Vagina (tissue), 2 donors: ENCODE data around the gene RFX1. TPM values are rescaled to one million over a fixed set of nuclear protein-coding genes. Genes with fewer than 3 reads are reported as not detected.

Source experiments
- DNase-seq, 2 donors: peaks; one replicate each; pipeline ENCODE4 v3.0.0-alpha.2; 2017; ENCODE audit errors: extremely low spot score in 2 of 2
- H3K27ac ChIP-seq: fragments of 200-600 bp; sonication (generic); one replicate; pipeline ENCODE4 v1.5.1; 2019
- H3K27me3 ChIP-seq: fragments of 200-600 bp; sonication (generic); one replicate; pipeline ENCODE4 v1.5.1; 2019
- H3K36me3 ChIP-seq, 2 donors: fragments of 200-600 bp; sonication (generic); one replicate each; pipeline ENCODE4 v1.5.1; 2017 to 2019
- H3K4me1 ChIP-seq: fragments of 200-600 bp; sonication (generic); one replicate; pipeline ENCODE4 v1.5.1; 2019
- H3K4me3 ChIP-seq, 2 donors: fragments of 200-600 bp; sonication (generic); 1 replicate in 1 of 2; 2 replicates in 1 of 2; pipeline ENCODE4 v1.5.1; 2016 to 2019
- H3K9me3 ChIP-seq: fragments of 200-600 bp; sonication (generic); one replicate; pipeline ENCODE4 v1.5.1; 2019
- POLR2A ChIP-seq, 2 donors: fragments of 450-650 bp; IDR thresholded peaks; one replicate each; pipeline ENCODE4 v1.6.1; 2017; ENCODE audit warnings: antibody characterized with exemption in 2 of 2, mild to moderate bottlenecking in 2 of 2, moderate library complexity in 2 of 2
- POLR2AphosphoS5 ChIP-seq, 2 donors: sonication (generic); formaldehyde crosslinking; IDR thresholded peaks; one replicate each; pipeline ENCODE4 v1.9.0; 2017; ENCODE audit warnings: antibody characterized with exemption in 2 of 2, mild to moderate bottlenecking in 2 of 2, low read depth in 1 of 2; ENCODE audit not compliant: insufficient read depth in 1 of 2
- intact Hi-C: fragments of 100-400 bp; cut with DNase I; formaldehyde crosslinking; loops from one replicate; pipeline ENCODE4 v1.15.1; 2023
- total RNA-seq: library from RNA; depleted of rRNA; stranded (reverse); fragments of >200 nt; gene quantifications from one replicate; pipeline ENCODE4 v1.2.3, GENCODE V29; 2016
- TF ChIP-seq, protein P1 (sequence below), 3 experiments: fragments of 450-650 bp in 2 of 3; fragments of 200-600 bp in 1 of 3; sonication (generic) in 1 of 3; IDR thresholded peaks; one replicate each; pipeline ENCODE4 v1.5.1; 2017 to 2019; ENCODE audit warnings: antibody characterized with exemption in 3 of 3, mild to moderate bottlenecking in 2 of 3, moderate library complexity in 2 of 3

Gene RFX1
- 9.6 TPM for total RNA-seq

DNA sequence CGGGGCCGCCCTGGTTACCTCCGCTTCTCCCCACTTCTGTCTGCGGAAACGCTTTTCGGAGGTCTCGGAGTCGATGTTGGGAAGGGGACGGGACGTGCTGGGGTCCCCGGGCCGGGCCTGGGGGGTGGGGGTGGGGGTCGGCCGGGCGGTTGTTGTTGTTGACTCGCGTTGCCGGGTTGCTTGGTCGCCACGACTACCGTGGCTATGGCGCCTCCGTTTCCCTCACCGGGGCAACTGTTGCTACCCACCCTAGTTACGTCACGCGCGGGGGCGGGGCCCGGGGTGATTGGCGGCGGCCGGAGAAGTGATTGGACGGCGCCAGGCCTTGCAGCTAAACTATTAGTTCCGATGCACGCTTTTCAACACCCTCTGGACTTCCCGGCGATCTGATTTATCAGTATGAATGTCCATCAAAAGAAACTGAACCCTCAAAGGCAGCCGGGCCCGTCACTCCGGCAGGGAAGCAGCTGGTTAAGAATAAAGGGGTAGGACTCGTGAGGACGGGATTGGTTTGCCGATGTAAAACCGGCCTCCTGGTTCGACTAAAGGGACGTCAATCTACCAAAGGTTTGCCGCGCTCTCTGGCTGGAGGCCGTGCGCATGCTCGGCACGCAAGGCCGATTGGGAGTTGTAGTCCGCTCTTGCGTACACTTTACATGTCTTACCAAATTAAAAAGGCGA lies at the start of gene RFX1:
Gene RFX1 (minus strand): TSS at position 236 of the 681 bp plus-strand sequence. CDS start 12,477 bp downstream, outside the sequence.
- H3K36me3 ChIP-seq = no peaks in the 10 kb centered on the region

GRCh38 chr19:14055396-14055795 lies 49.3 kb upstream of the RFX1 start:
- Histone ChIP-seq H3K4me3 (no peak overlapping the region), H3K4me1 (peaks cover 12% of the 10 kb centered on the region), H3K27ac (no peak overlapping the region), H3K9me3 (no peaks in the 10 kb centered on the region), H3K36me3 (no peaks in the 10 kb centered on the region), H3K27me3 (no peaks in the 10 kb centered on the region)
- intact Hi-C loops = no loop called here
- no peak for DNase-seq
- TF ChIP-seq POLR2AphosphoS5 (IDR thresholded peaks at IDR 0.05; ENCODE audit: insufficient read depth in 1 of 2, low read depth in 1 of 2) (no peak), POLR2A (IDR thresholded peaks at IDR 0.05) (no peak)
- TF ChIP-seq, protein P1, sequence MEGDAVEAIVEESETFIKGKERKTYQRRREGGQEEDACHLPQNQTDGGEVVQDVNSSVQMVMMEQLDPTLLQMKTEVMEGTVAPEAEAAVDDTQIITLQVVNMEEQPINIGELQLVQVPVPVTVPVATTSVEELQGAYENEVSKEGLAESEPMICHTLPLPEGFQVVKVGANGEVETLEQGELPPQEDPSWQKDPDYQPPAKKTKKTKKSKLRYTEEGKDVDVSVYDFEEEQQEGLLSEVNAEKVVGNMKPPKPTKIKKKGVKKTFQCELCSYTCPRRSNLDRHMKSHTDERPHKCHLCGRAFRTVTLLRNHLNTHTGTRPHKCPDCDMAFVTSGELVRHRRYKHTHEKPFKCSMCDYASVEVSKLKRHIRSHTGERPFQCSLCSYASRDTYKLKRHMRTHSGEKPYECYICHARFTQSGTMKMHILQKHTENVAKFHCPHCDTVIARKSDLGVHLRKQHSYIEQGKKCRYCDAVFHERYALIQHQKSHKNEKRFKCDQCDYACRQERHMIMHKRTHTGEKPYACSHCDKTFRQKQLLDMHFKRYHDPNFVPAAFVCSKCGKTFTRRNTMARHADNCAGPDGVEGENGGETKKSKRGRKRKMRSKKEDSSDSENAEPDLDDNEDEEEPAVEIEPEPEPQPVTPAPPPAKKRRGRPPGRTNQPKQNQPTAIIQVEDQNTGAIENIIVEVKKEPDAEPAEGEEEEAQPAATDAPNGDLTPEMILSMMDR (IDR thresholded peaks at IDR 0.05) = no peak

More for the DNA sequence above, at the start of gene RFX1:
- intact Hi-C loops = no loop called here
- Histone ChIP-seq H3K27ac (peak within 1 kb of the TSS; percentile 95), H3K27me3 (no peaks in the 10 kb centered on the region), H3K9me3 (no peaks in the 10 kb centered on the region), H3K4me1 (peaks cover 31% of the 10 kb centered on the region), H3K4me3 (peak within 1 kb of the TSS; percentile 74 to 98)
- DNase-seq = peak; percentile 100
- TF ChIP-seq POLR2AphosphoS5 (IDR thresholded peaks at IDR 0.05; ENCODE audit: insufficient read depth in 1 of 2, low read depth in 1 of 2) = peak in 1 of 2 donors; percentile 96
- TF ChIP-seq, protein P1 (IDR thresholded peaks at IDR 0.05) = no peak
- no peak for TF ChIP-seq POLR2A (IDR thresholded peaks at IDR 0.05)

DNA sequence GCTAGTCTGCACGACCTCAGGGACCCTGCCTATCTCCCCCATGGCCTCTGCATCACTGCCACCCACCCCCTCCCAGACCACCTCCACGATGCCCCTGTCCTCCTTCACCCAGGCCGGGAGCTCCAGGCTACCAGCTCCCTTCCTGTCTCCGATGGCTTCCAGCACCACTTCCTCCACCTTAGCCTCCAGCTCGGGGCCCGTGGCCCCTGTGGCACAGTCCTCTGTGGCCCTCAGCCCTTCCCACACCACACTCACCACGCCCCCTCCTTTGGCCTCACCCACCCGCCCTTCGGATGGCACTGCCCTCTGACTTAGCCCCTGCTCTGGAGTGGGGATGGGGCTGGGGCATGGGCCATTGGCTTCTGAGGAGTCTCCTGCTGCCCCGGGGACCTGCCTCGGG lies 48.6 kb upstream of the RFX1 start:
- no peak for DNase-seq
- TF ChIP-seq, protein P1 (IDR thresholded peaks at IDR 0.05) = no peak
- TF ChIP-seq POLR2A (IDR thresholded peaks at IDR 0.05) (no peak), POLR2AphosphoS5 (IDR thresholded peaks at IDR 0.05; ENCODE audit: insufficient read depth in 1 of 2, low read depth in 1 of 2) (no peak)
- peaks cover 12% of the 10 kb centered on the region for H3K4me1 ChIP-seq
- H3K4me3 ChIP-seq = no peak overlapping the region
- no peaks in the 10 kb centered on the region for H3K36me3 ChIP-seq
- intact Hi-C loops = loop anchor here (5.0 kb wide), 1 partner anchor 167 kb away; no protein-coding TSS in a partner anchor
- H3K27me3 ChIP-seq = no peaks in the 10 kb centered on the region
- no peak overlapping the region for H3K27ac ChIP-seq
- H3K9me3 ChIP-seq = no peaks in the 10 kb centered on the region

DNA sequence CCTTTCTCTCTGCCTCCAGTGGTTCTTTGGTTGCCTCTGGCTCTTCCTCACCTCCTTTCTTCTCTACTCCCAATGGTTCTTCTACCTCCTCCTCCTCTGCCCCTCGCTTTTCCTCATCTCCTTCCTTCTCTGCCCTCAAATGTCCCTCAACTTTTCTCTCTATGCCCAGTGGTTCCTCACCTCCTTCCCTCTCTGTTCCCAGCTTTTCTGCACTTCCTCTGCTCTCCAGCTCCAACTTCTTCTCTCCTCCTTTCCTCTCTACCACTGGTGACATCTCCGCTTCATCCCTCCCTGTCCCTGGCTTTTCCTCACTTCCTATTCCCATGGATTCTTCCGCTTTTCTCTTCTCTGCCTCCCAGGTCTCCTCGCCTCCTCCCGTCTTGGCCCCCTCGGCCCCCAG lies 48.0 kb upstream of the RFX1 start:
- Histone ChIP-seq H3K27me3 (no peaks in the 10 kb centered on the region), H3K4me3 (no peak overlapping the region), H3K36me3 (no peaks in the 10 kb centered on the region), H3K27ac (no peak overlapping the region), H3K9me3 (no peaks in the 10 kb centered on the region), H3K4me1 (peaks cover 12% of the 10 kb centered on the region)
- intact Hi-C loops = loop anchor here (5.0 kb wide), 1 partner anchor 167 kb away; no protein-coding TSS in a partner anchor
- no peak for TF ChIP-seq POLR2AphosphoS5 (IDR thresholded peaks at IDR 0.05; ENCODE audit: insufficient read depth in 1 of 2, low read depth in 1 of 2)
- TF ChIP-seq, protein P1 (IDR thresholded peaks at IDR 0.05) = no peak
- no peak for TF ChIP-seq POLR2A (IDR thresholded peaks at IDR 0.05)
- no peak for DNase-seq

DNA sequence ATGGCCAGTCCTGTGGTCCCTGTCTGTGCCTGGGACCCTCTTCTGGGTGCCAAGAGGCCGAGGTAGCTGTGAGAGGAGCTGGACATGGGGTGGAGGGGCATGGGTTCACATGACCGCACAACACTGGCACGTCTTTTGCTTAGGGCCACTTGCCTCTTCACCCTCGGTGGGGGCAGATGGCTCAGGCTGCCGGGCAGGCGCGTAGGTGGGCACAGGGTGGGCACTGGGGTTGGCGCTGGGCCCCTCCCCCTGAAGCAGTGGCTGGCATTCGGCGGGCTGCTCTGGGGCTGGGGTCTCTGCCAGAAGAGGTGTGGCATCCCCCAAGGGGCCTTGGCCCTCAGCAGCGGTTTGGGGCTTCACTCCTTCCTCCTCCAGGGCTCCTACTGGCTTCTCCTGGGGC lies 47.4 kb upstream of the RFX1 start:
- DNase-seq = no peak
- H3K27me3 ChIP-seq = no peaks in the 10 kb centered on the region
- H3K36me3 ChIP-seq = no peaks in the 10 kb centered on the region
- no peak overlapping the region for H3K4me3 ChIP-seq
- H3K27ac ChIP-seq = no peak overlapping the region
- TF ChIP-seq, protein P1 (IDR thresholded peaks at IDR 0.05) = no peak
- peaks cover 6% of the 10 kb centered on the region for H3K4me1 ChIP-seq
- no peaks in the 10 kb centered on the region for H3K9me3 ChIP-seq
- intact Hi-C loops = loop anchor here (5.0 kb wide), 1 partner anchor 166 kb away; no protein-coding TSS in a partner anchor
